Endometrial microvascular endothelial cells (primary cell): ENCODE results near the gene EPHA7. TPM values are rescaled to one million over a fixed set of nuclear protein-coding genes. Genes with fewer than 3 reads are reported as not detected.

Source experiments
- in situ Hi-C: cut with HindIII; loops from 2 replicates; pipeline ENCODE4 v1.10.0; 2017; ENCODE audit warnings: low sequenced_read_pairs, low pct_unique_long_range_greater_than_20kb; ENCODE audit errors: inconsistent ontology term
- total RNA-seq: library from RNA; depleted of rRNA; stranded (reverse); fragments of >200 nt; gene quantifications from one replicate; pipeline ENCODE4 v1.2.3, GENCODE V29; 2015; ENCODE audit errors: inconsistent ontology term

EPHA7 gene
- total RNA-seq, 1 donor from 2014 or later: not detected

- in situ Hi-C loops: no loop called here
These were observed 81.5 kb downstream of the EPHA7 start for GRCh38 chr6:93337772-93338394.

- in situ Hi-C loops: no loop called here
These were observed 82.3 kb downstream of the EPHA7 start for GRCh38 chr6:93337014-93337413.

GRCh38 chr6:93329301-93330000 lies 89.9 kb downstream of the EPHA7 start:
- in situ Hi-C loops: no loop called here

GRCh38 chr6:93327857-93328256 lies 91.5 kb downstream of the EPHA7 start:
- in situ Hi-C loops: no loop called here

- in situ Hi-C loops: no loop called here
These were observed 93.6 kb downstream of the EPHA7 start for GRCh38 chr6:93325761-93326160.

GRCh38 chr6:93323630-93324029 lies 95.7 kb downstream of the EPHA7 start:
- in situ Hi-C loops: no loop called here

- in situ Hi-C loops: no loop called here
These were observed 96.7 kb downstream of the EPHA7 start for GRCh38 chr6:93322651-93323050.

GRCh38 chr6:93319304-93319703 lies 100.1 kb downstream of the EPHA7 start:
- in situ Hi-C loops: no loop called here

- in situ Hi-C loops: no loop called here
These were observed 101.2 kb downstream of the EPHA7 start for GRCh38 chr6:93318121-93318520.

- in situ Hi-C loops: no loop called here
These were observed 101.8 kb downstream of the EPHA7 start for GRCh38 chr6:93317592-93317991.

- in situ Hi-C loops: no loop called here
These were observed 111.6 kb downstream of the EPHA7 start for GRCh38 chr6:93307505-93308409.

- in situ Hi-C loops: no loop called here
These were observed 114.3 kb downstream of the EPHA7 start for GRCh38 chr6:93305088-93305487.

- in situ Hi-C loops: no loop called here
These were observed 114.9 kb downstream of the EPHA7 start for GRCh38 chr6:93304505-93304904.

GRCh38 chr6:93300661-93301060 lies 118.7 kb downstream of the EPHA7 start:
- in situ Hi-C loops: no loop called here

- in situ Hi-C loops: no loop called here
These were observed 119.7 kb downstream of the EPHA7 start for GRCh38 chr6:93299622-93300021.

- in situ Hi-C loops: no loop called here
These were observed 123.7 kb downstream of the EPHA7 start for GRCh38 chr6:93295631-93296030.

- in situ Hi-C loops: no loop called here
These were observed 124.5 kb downstream of the EPHA7 start for GRCh38 chr6:93294879-93295278.

GRCh38 chr6:93293872-93294271 lies 125.5 kb downstream of the EPHA7 start:
- in situ Hi-C loops: no loop called here

GRCh38 chr6:93293460-93293859 lies 125.9 kb downstream of the EPHA7 start:
- in situ Hi-C loops: no loop called here
